HG02938 (cell line): Measurements from ENCODE around the gene WWTR1.

Source experiments
- ATAC-seq: cut with Tn5 transposase; IDR thresholded peaks from one replicate; pipeline ENCODE4 v1.9.1; 2021; ENCODE audit warnings: mild to moderate bottlenecking, moderate library complexity; ENCODE audit not compliant: unreplicated experiment

Gene WWTR1

GRCh38 chr3:149572796-149573414, 84.9 kb downstream of the WWTR1 start:
- no peak for ATAC-seq

- no peak for ATAC-seq
Measured at GRCh38 chr3:149571381-149571780, 86.4 kb downstream of the WWTR1 start.

GRCh38 chr3:149570016-149570415, 87.8 kb downstream of the WWTR1 start:
- ATAC-seq = no peak

GRCh38 chr3:149567381-149567780, 90.4 kb downstream of the WWTR1 start:
- ATAC-seq = no peak

GRCh38 chr3:149566292-149566975, 91.4 kb downstream of the WWTR1 start:
- no peak for ATAC-seq

GRCh38 chr3:149564079-149564478, 93.7 kb downstream of the WWTR1 start:
- ATAC-seq = no peak

- ATAC-seq = no peak
Measured at GRCh38 chr3:149563114-149563513, 94.7 kb downstream of the WWTR1 start.

- ATAC-seq = no peak
Measured at GRCh38 chr3:149560617-149561016, 97.2 kb downstream of the WWTR1 start.

- no peak for ATAC-seq
Measured at GRCh38 chr3:149560001-149560400, 97.8 kb downstream of the WWTR1 start.

- no peak for ATAC-seq
Measured at GRCh38 chr3:149559525-149559924, 98.3 kb downstream of the WWTR1 start.

GRCh38 chr3:149555927-149556326, 101.9 kb downstream of the WWTR1 start:
- no peak for ATAC-seq

DNA sequence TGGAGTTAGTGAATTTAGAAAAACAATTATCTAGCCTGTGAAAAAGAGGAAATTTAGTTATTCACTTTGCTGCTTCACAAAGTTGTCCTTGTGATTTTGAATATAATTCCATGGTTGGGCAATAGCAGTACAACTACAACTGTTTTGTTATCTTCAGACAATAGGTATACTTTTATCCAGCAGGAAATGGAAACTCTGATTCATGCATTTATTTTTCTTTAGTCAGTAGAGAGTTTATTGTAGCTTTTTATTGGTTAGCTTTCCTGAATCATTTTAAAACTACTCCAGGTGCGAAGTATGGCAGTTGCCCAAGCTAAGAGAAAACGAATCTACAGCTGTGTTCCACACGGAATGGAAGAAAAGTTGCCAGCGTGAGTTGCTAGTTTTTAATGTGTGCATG, 103.0 kb downstream of the WWTR1 start:
- no peak for ATAC-seq

- no peak for ATAC-seq
Measured at GRCh38 chr3:149553781-149554451, 103.9 kb downstream of the WWTR1 start.

DNA sequence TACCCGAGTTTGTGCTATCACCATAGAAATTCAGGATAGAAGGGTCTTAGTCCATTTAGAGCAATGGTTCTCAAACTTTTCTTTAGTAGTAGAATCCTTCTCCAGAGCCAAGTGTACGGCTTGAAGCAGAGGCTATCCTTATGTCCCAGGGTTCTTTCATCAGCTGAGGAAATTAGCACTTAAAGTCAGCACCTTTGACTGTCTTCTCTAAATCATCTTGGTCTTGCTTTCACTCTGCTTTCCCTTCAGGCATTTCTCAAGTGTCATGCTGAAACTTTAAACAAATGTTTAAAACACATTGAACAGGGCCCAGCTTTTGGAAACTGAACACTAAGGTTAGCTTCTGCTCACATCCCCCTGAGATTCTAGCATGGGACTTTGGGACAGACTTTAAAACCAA, 105.1 kb downstream of the WWTR1 start:
- no peak for ATAC-seq

DNA sequence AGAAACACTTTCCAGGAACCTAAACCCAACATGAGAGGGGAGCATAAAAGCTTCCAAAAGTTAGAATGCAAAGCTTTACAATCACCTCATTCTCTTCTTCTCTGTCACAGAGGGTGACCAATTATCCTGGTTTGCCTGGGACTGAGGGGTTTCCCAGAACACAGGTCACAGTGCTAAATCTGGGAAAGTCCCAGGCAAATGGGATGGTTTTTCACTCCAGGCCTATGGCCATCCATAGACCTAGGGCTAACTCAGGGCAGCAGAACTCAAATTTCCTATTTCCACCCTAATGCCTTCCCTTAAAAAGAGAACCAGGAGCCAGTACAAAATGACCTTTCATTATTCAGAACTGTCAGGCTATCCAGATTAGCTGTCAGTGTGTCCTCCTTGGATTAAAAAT, 106.3 kb downstream of the WWTR1 start:
- ATAC-seq = no peak

DNA sequence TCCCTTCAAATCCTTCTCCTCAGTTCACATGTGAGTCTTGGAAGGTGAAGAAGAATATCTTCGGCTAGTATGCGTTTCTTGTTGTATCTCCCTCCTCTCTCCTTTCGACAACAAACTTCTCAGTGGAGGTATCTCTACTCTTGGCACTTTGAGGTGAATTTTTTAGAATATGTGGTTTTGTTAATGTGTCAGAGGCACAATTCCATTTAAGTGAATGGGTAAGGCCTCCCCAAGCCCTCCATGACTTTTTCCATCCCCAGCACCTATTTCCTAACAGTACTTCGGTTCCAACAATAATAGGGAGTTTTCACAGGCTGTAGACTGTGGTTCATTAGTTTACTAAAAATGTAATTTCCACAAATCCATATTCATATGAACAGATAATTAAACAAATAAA, 109.2 kb downstream of the WWTR1 start:
- no peak for ATAC-seq

- ATAC-seq = no peak
Measured at GRCh38 chr3:149547954-149548668, 109.7 kb downstream of the WWTR1 start.

- no peak for ATAC-seq
Measured at GRCh38 chr3:149547413-149547812, 110.4 kb downstream of the WWTR1 start.

DNA sequence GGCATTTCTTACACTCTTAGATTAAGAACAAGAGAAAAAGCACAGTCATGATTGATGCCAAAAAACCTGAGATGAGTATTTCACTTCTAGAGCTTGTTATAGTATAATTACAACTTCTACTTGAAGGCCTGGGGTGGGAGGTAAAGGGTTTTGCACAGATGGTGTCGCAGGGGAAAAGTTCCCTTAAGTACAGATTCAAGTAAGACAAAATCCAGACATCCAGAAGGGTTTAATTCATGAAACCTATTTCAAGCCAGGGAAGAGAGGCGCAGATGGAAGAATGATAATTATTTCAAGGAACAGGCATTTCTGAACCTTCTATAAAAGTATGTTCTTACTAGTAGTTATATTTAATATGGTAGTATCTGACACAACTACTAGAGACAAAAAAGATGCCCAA, 112.8 kb downstream of the WWTR1 start:
- ATAC-seq = no peak

DNA sequence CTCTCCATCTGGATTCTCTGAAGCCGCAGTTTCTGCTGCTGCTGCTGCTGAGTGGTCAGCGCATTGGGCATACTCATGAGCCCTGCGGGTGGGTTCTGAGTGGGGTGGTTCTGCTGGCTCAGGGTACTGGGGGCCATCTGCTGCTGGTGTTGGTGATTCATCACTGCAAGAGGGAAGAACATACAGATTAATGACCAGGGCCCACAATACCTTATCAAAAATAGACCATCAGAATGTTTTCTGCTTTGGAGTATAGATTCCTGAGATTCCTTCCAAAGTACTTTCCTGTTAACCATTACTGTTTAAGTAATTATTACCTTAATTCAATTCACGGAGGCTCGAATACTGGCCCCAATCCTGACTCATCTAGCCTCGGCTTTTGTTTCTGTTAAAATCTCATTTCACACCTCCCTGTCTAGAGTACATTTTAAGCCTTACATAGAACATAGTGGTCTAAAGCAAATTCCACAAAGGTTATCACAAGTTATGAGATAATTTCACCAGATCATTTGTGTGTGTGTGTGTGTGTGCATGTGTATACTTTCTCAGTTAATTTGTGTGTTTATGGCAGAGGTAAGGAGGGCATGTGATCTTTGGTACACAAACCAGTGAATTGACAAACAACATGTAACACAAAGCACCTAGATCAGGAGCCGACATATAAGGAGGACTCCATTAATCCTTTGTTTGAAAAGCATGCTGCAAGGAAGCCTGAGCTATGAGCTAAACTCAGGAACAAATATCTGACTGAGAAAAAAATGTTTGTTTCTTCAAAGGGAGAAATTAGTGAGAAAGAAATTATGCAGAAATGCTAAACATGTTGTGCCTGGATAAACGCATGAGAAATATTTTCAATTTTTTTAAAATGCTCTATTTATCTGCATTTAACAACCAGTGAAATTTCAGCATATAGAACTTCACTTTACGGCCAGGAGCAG, 115.2 kb downstream of the WWTR1 start:
- ATAC-seq = no peak

- ATAC-seq = no peak
Measured at GRCh38 chr3:149541091-149541491, 116.7 kb downstream of the WWTR1 start.
